GM12864 (cell line): ENCODE data around the gene PDS5B.

ENCODE experiments used
- DNase-seq: peaks from one replicate; pipeline ENCODE4 v3.0.0-alpha.2; 2011; ENCODE audit warnings: low read depth
- H3K4me3 ChIP-seq: 2 replicates; pipeline ENCODE4 v1.5.1; 2011; ENCODE audit warnings: mild to moderate bottlenecking, low read depth, low read length, control low read depth
- CTCF ChIP-seq: IDR thresholded peaks from 2 replicates; pipeline ENCODE4 v1.5.1; 2011; ENCODE audit warnings: low read depth, mild to moderate bottlenecking, moderate library complexity, low read length, control low read depth, inconsistent platforms; ENCODE audit errors: missing control alignments

PDS5B gene

GRCh38 chr13:32733690-32734089, 147.4 kb downstream of the PDS5B start:
- DNase-seq: no peak
- H3K4me3 ChIP-seq: no peak overlapping the region
- TF ChIP-seq CTCF: no peak

GRCh38 chr13:32734511-32734910, 148.3 kb downstream of the PDS5B start:
- no peak for DNase-seq
- no peak overlapping the region for H3K4me3 ChIP-seq
- TF ChIP-seq CTCF: no peak

GRCh38 chr13:32735859-32736258, 149.6 kb downstream of the PDS5B start:
- no peak for DNase-seq
- H3K4me3 ChIP-seq: no peak overlapping the region
- TF ChIP-seq CTCF: no peak

GRCh38 chr13:32736648-32737047, 150.4 kb downstream of the PDS5B start:
- no peak overlapping the region; the same call in 1 of the 2 replicates for H3K4me3 ChIP-seq
- TF ChIP-seq CTCF: no peak
- no peak for DNase-seq

GRCh38 chr13:32737111-32737571, 150.9 kb downstream of the PDS5B start:
- DNase-seq: peak; percentile 16
- no peak for TF ChIP-seq CTCF
- peak overlapping the region; percentile 16; the same call in 1 of the 2 replicates for H3K4me3 ChIP-seq

GRCh38 chr13:32737679-32738078, 151.4 kb downstream of the PDS5B start:
- no peak for TF ChIP-seq CTCF
- peak overlapping the region; percentile 16; the same call in 1 of the 2 replicates for H3K4me3 ChIP-seq
- no peak for DNase-seq

- no peak for DNase-seq
- no peak for TF ChIP-seq CTCF
- no peak overlapping the region for H3K4me3 ChIP-seq
Observed at GRCh38 chr13:32745509-32745908, 159.3 kb downstream of the PDS5B start.
